Skeletal muscle tissue (tissue), 4 donors: ENCODE data around the gene RABGEF1. TPM values are rescaled to one million over a fixed set of nuclear protein-coding genes. Genes with fewer than 3 reads are reported as not detected.
"Not testable (repeated sequence)": the region's sequence is repeated elsewhere in the genome, so short reads cannot be mapped to it uniquely, and the experiment has no call there.

ENCODE experiments used
- H3K27ac ChIP-seq: one replicate; pipeline ENCODE4 v1.7.0; 2013; ENCODE audit warnings: mild to moderate bottlenecking, low read depth, low read length, inconsistent platforms
- H3K27me3 ChIP-seq, 3 donors: one replicate each; pipeline ENCODE4 v1.7.0; 2013; ENCODE audit warnings: low read length in 3 of 3; ENCODE audit not compliant: control insufficient read depth in 3 of 3, insufficient read depth in 3 of 3
- H3K36me3 ChIP-seq, 3 donors: one replicate each; pipeline ENCODE4 v1.7.0; 2013; ENCODE audit warnings: low read length in 3 of 3; ENCODE audit not compliant: control insufficient read depth in 3 of 3, insufficient read depth in 3 of 3
- H3K4me1 ChIP-seq, 3 donors: one replicate each; pipeline ENCODE4 v1.7.0; 2013; ENCODE audit warnings: low read length in 3 of 3, mild to moderate bottlenecking in 3 of 3; ENCODE audit not compliant: control insufficient read depth in 3 of 3, insufficient read depth in 3 of 3
- H3K4me3 ChIP-seq, 3 donors: one replicate each; pipeline ENCODE4 v1.7.0; 2013; ENCODE audit warnings: low read length in 3 of 3
- H3K9ac ChIP-seq, 3 donors: one replicate each; pipeline ENCODE4 v1.7.0; 2013; ENCODE audit warnings: low read length in 3 of 3, mild to moderate bottlenecking in 3 of 3, moderate library complexity in 2 of 3, low read depth in 1 of 3
- H3K9me3 ChIP-seq, 3 donors: one replicate each; pipeline ENCODE4 v1.7.0; 2013; ENCODE audit warnings: low read length in 3 of 3; ENCODE audit not compliant: control insufficient read depth in 3 of 3
- total RNA-seq: library from RNA; depleted of rRNA; stranded (reverse); fragments of >200 nt; gene quantifications from one replicate; pipeline ENCODE4 v1.2.3, GENCODE V29; 2014
- donor health status: Osteomylitis.

RABGEF1 gene
- total RNA-seq, 1 donor from 2014 or later, result 30.8 TPM

- Histone ChIP-seq H3K4me3 (no peak overlapping the region), H3K27ac (no peak overlapping the region), H3K4me1 (peaks cover 8 to 12% (median 9%) of the 10 kb centered on the region in 3 donors), H3K27me3 (no peaks in the 10 kb centered on the region), H3K9ac (no peak overlapping the region), H3K36me3 (no peaks in the 10 kb centered on the region), H3K9me3 (no peaks in the 10 kb centered on the region)
Observed at GRCh38 chr7:66700633-66701131, 39.9 kb upstream of the RABGEF1 start.

GRCh38 chr7:66707825-66708224 is 32.7 kb upstream of the RABGEF1 start:
- H3K4me3 ChIP-seq, result no peak overlapping the region
- H3K36me3 ChIP-seq, result peaks cover 0 to 2% (median 2%) of the 10 kb centered on the region in 3 donors
- H3K4me1 ChIP-seq, result no peaks in the 10 kb centered on the region
- H3K9me3 ChIP-seq, result no peaks in the 10 kb centered on the region
- no peaks in the 10 kb centered on the region for H3K27me3 ChIP-seq
- H3K9ac ChIP-seq, result no peak overlapping the region
- no peak overlapping the region for H3K27ac ChIP-seq

GRCh38 chr7:66710752-66711151 is 29.8 kb upstream of the RABGEF1 start:
- not testable (repeated sequence) for H3K9me3 ChIP-seq, H3K4me3 ChIP-seq, H3K4me1 ChIP-seq, H3K27me3 ChIP-seq, H3K9ac ChIP-seq, H3K36me3 ChIP-seq, H3K27ac ChIP-seq

GRCh38 chr7:66713687-66714086 is 26.8 kb upstream of the RABGEF1 start:
- Histone ChIP-seq H3K9me3 (no peaks in the 10 kb centered on the region), H3K27me3 (no peaks in the 10 kb centered on the region), H3K9ac (no peak overlapping the region), H3K4me1 (no peaks in the 10 kb centered on the region), H3K36me3 (peaks cover 2 to 4% (median 2%) of the 10 kb centered on the region in 3 donors), H3K4me3 (no peak overlapping the region), H3K27ac (no peak overlapping the region)

- H3K9ac ChIP-seq, H3K36me3 ChIP-seq, H3K27me3 ChIP-seq, H3K4me1 ChIP-seq, H3K27ac ChIP-seq, H3K4me3 ChIP-seq, H3K9me3 ChIP-seq: not testable (repeated sequence)
Observed at GRCh38 chr7:66716634-66717033, 23.9 kb upstream of the RABGEF1 start.

- Histone ChIP-seq H3K27ac (no peak overlapping the region), H3K4me1 (no peaks in the 10 kb centered on the region), H3K4me3 (no peak overlapping the region), H3K9ac (no peak overlapping the region), H3K9me3 (no peaks in the 10 kb centered on the region), H3K36me3 (peaks cover 2 to 5% (median 2%) of the 10 kb centered on the region in 3 donors), H3K27me3 (no peaks in the 10 kb centered on the region)
Observed at GRCh38 chr7:66720561-66720960, 20.0 kb upstream of the RABGEF1 start.

GRCh38 chr7:66725843-66726242 is 14.7 kb upstream of the RABGEF1 start:
- Histone ChIP-seq H3K4me1 (no peaks in the 10 kb centered on the region), H3K36me3 (peaks cover 2 to 8% (median 4%) of the 10 kb centered on the region in 3 donors)

GRCh38 chr7:66727058-66727457 is 13.5 kb upstream of the RABGEF1 start:
- Histone ChIP-seq H3K27me3 (no peaks in the 10 kb centered on the region), H3K9ac (no peak overlapping the region), H3K27ac (no peak overlapping the region), H3K4me3 (no peak overlapping the region), H3K9me3 (no peaks in the 10 kb centered on the region), H3K4me1 (peaks cover 0 to 7% (median 3%) of the 10 kb centered on the region in 3 donors), H3K36me3 (peaks cover 2 to 8% (median 4%) of the 10 kb centered on the region in 3 donors)

More at GRCh38 chr7:66725843-66726242, 14.7 kb upstream of the RABGEF1 start:
- Histone ChIP-seq H3K9ac (no peak overlapping the region), H3K27ac (no peak overlapping the region), H3K4me3 (no peak overlapping the region), H3K9me3 (no peaks in the 10 kb centered on the region), H3K27me3 (no peaks in the 10 kb centered on the region)

GRCh38 chr7:66728571-66728970 is 12.0 kb upstream of the RABGEF1 start:
- Histone ChIP-seq H3K36me3 (peaks cover 2 to 4% (median 4%) of the 10 kb centered on the region in 3 donors), H3K27ac (no peak overlapping the region), H3K9ac (no peak overlapping the region), H3K4me1 (peaks cover 0 to 9% (median 3%) of the 10 kb centered on the region in 3 donors), H3K9me3 (no peaks in the 10 kb centered on the region), H3K27me3 (no peaks in the 10 kb centered on the region), H3K4me3 (no peak overlapping the region)

GRCh38 chr7:66729274-66729673 is 11.3 kb upstream of the RABGEF1 start:
- no peak overlapping the region for H3K9ac ChIP-seq
- no peaks in the 10 kb centered on the region for H3K9me3 ChIP-seq
- H3K27ac ChIP-seq, result no peak overlapping the region
- no peak overlapping the region for H3K4me3 ChIP-seq
- peaks cover 0 to 9% (median 3%) of the 10 kb centered on the region in 3 donors for H3K4me1 ChIP-seq
- H3K36me3 ChIP-seq, result peaks cover 4% of the 10 kb centered on the region in 3 donors
- no peaks in the 10 kb centered on the region for H3K27me3 ChIP-seq
